GM12874 (cell line): ENCODE measurements around the gene SAMMSON.

Source experiments
- TF ChIP-seq, protein P1 (sequence below): IDR thresholded peaks from 2 replicates; pipeline ENCODE4 v1.5.1; 2011; ENCODE audit warnings: low read depth, mild to moderate bottlenecking, control low read depth, low read length, moderate library complexity; ENCODE audit not compliant: insufficient read depth

Gene SAMMSON

DNA sequence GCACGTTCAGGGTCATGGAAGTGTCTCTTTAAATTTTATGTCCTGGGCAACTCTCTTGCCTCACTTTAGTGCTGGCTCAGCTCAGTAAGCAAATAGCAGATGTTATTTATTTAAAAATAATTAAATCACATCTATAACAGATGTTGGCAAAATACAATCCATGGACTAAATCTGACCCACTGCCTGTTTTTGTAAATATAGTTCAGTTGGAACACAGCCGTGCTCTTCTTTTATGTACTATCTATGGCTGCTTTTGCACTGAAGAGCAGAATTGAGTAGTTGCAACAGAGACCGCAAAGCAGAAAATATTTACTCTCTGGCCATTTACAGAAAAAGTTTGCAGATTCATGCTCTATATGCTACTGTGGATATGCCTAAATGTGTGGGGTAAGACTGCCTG, 79.2 kb downstream of the SAMMSON start:
- TF ChIP-seq, protein P1, sequence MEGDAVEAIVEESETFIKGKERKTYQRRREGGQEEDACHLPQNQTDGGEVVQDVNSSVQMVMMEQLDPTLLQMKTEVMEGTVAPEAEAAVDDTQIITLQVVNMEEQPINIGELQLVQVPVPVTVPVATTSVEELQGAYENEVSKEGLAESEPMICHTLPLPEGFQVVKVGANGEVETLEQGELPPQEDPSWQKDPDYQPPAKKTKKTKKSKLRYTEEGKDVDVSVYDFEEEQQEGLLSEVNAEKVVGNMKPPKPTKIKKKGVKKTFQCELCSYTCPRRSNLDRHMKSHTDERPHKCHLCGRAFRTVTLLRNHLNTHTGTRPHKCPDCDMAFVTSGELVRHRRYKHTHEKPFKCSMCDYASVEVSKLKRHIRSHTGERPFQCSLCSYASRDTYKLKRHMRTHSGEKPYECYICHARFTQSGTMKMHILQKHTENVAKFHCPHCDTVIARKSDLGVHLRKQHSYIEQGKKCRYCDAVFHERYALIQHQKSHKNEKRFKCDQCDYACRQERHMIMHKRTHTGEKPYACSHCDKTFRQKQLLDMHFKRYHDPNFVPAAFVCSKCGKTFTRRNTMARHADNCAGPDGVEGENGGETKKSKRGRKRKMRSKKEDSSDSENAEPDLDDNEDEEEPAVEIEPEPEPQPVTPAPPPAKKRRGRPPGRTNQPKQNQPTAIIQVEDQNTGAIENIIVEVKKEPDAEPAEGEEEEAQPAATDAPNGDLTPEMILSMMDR = no peak

GRCh38 chr3:70085613-70086012, 86.1 kb downstream of the SAMMSON start:
- TF ChIP-seq, protein P1 = no peak

GRCh38 chr3:70086336-70086735, 86.8 kb downstream of the SAMMSON start:
- TF ChIP-seq, protein P1 = no peak

GRCh38 chr3:70090322-70090913, 90.9 kb downstream of the SAMMSON start:
- TF ChIP-seq, protein P1 = peak; percentile 42; the same call in 1 of the 2 replicates

GRCh38 chr3:70094197-70094596, 94.7 kb downstream of the SAMMSON start:
- TF ChIP-seq, protein P1 = no peak

DNA sequence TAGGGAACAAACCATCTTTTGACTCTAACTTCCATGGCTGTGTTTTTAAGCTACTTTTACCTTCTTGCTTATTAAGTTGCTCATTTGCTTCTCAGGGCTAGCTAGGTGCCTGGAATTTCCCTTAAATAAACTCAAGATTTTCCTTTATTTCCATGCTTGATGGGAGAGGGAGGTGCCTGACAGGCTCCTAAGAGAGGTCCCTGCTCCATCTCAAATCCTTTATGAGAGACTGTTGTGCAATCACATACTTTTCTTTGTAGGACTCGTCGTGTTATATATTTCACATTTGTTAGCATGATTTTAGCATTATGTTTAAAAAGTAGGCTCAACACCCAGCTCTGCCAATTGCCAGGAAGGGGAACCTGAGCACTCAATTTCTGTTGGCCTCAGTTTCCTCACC, 95.7 kb downstream of the SAMMSON start:
- TF ChIP-seq, protein P1 = no peak

GRCh38 chr3:70096376-70097066, 97.0 kb downstream of the SAMMSON start:
- TF ChIP-seq, protein P1 = no peak
